ENCODE data around the gene CCDC174.

The CCDC174 gene

DNA sequence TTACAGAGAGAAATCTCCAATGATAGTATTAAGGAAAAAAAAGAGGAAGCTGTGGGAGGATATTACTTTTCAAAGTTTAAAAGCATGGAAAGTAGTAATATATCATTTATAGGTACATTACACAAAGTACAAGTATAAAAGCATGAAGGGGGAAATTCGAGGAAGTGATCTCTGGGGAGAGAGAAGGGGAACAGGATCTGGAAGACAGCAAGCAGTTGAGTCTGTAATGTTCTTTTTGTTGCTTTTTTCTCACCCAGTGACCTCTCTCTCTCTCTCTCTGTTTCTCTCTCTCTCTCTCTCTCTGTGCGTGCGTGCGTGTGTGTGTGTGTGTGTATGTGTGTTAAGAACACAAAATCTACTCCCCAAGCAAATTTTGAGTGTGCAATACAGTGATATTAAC is 33.6 kb downstream of the CCDC174 start:
- TF ChIP-seq ZNF596 (tag by site-specific recombination; IDR thresholded peaks at IDR 0.05) (peak; percentile 62; the same call in 1 of the 2 replicates), SCRT1 (tag by site-specific recombination; IDR thresholded peaks at IDR 0.05; ENCODE audit: borderline replicate concordance) (no peak)
- Histone ChIP-seq H3K4me1 (ENCODE audit: control insufficient read depth, insufficient read depth, low read length) (no peaks in the 10 kb centered on the region), H3K4me3 (ENCODE audit: low read depth, low read length) (no peak overlapping the region), H3K9me3 (ENCODE audit: control insufficient read depth, insufficient read depth, low read depth, low read length) (no peaks in the 10 kb centered on the region), H3K27ac (ENCODE audit: extremely low read depth, low read depth, low read length) (no peak overlapping the region), H3K36me3 (ENCODE audit: control insufficient read depth in 2 of 2, insufficient read depth in 1 of 2, low read length in 2 of 2) (peaks cover 0 to 6% of the 10 kb centered on the region in 2 experiments; a peak in 1 of 3 replicates)
- ChIA-PET POLR2A (no interaction called here), CTCF (no interaction called here)

DNA sequence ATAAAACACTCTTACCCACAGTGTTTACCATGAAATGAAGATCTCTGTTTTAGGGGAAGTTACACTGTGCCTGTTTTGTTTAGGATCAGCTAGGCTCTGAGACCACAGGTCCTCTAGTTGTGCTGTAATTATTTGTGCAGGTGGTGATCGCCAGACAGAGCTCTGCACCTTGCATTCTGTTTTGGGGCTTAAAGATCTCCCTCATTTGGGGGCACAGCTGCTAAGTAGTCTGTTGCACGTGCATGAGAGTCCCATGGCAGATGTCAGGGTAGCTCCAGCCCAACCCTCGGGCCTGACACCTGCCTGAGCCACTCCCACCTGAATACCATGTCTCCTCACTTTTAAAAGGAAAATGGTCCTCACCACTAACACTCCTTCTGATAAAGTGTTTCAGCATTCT is 35.8 kb downstream of the CCDC174 start:
- no peak overlapping the region for H3K4me3 ChIP-seq (ENCODE audit: low read depth, low read length)
- TF ChIP-seq, protein P1, sequence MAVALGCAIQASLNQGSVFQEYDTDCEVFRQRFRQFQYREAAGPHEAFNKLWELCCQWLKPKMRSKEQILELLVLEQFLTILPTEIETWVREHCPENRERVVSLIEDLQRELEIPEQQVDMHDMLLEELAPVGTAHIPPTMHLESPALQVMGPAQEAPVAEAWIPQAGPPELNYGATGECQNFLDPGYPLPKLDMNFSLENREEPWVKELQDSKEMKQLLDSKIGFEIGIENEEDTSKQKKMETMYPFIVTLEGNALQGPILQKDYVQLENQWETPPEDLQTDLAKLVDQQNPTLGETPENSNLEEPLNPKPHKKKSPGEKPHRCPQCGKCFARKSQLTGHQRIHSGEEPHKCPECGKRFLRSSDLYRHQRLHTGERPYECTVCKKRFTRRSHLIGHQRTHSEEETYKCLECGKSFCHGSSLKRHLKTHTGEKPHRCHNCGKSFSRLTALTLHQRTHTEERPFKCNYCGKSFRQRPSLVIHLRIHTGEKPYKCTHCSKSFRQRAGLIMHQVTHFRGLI (tag by site-specific recombination; IDR thresholded peaks at IDR 0.05) = no peak
- no peak for TF ChIP-seq ZNF391 (tag by site-specific recombination; IDR thresholded peaks at IDR 0.05; ENCODE audit: borderline replicate concordance, low read depth)
- TF ChIP-seq ZNF202 (tag by site-specific recombination; IDR thresholded peaks at IDR 0.05; ENCODE audit: borderline replicate concordance) = no peak
- TF ChIP-seq, protein P2, sequence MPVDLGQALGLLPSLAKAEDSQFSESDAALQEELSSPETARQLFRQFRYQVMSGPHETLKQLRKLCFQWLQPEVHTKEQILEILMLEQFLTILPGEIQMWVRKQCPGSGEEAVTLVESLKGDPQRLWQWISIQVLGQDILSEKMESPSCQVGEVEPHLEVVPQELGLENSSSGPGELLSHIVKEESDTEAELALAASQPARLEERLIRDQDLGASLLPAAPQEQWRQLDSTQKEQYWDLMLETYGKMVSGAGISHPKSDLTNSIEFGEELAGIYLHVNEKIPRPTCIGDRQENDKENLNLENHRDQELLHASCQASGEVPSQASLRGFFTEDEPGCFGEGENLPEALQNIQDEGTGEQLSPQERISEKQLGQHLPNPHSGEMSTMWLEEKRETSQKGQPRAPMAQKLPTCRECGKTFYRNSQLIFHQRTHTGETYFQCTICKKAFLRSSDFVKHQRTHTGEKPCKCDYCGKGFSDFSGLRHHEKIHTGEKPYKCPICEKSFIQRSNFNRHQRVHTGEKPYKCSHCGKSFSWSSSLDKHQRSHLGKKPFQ (tag by site-specific recombination; IDR thresholded peaks at IDR 0.05) = no peak
- H3K36me3 ChIP-seq (ENCODE audit: control insufficient read depth in 2 of 2, insufficient read depth in 1 of 2, low read length in 2 of 2) = peaks cover 0 to 6% of the 10 kb centered on the region in 2 experiments; a peak in 1 of 3 replicates
- CTCF ChIA-PET = no interaction called here
- H3K27ac ChIP-seq (ENCODE audit: extremely low read depth, low read depth, low read length) = no peak overlapping the region
- POLR2A ChIA-PET = no interaction called here
- H3K4me1 ChIP-seq (ENCODE audit: control insufficient read depth, insufficient read depth, low read length) = no peaks in the 10 kb centered on the region
- no peaks in the 10 kb centered on the region for H3K9me3 ChIP-seq (ENCODE audit: control insufficient read depth, insufficient read depth, low read depth, low read length)

DNA sequence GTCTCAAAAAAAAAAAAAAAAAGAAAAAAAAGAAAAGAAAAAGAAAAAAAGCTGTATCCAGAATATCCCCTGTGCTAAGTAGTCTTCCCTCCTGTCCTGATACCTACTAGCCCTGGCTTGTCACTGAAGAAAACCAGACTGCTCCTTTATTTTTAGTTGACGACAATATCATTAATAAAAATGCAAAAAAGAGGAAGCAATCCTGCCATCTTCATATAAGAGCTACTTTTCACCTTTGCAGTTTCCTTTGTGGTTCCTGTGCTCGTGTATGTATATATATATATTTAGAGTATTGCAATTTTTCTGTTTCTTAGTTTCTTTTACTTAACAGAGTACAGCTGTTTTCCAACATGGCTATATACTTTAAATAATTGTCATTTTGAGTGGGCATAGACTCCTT is 37.0 kb downstream of the CCDC174 start:
- POLR2A ChIA-PET = no interaction called here
- CTCF ChIA-PET = no interaction called here
- H3K4me3 ChIP-seq (ENCODE audit: low read depth, low read length) = no peak overlapping the region
- TF ChIP-seq ZNF776 (tag by site-specific recombination; IDR thresholded peaks at IDR 0.05; ENCODE audit: borderline replicate concordance) (no peak), ZNF747 (tag by site-specific recombination; IDR thresholded peaks at IDR 0.05) (no peak), ZNF112 (tag by site-specific recombination; IDR thresholded peaks at IDR 0.05) (no peak), ZNF416 (tag by site-specific recombination; IDR thresholded peaks at IDR 0.05) (no peak), ZSCAN30 (tag by site-specific recombination; IDR thresholded peaks at IDR 0.05) (no peak), ZNF138 (tag by site-specific recombination; IDR thresholded peaks at IDR 0.05; ENCODE audit: borderline replicate concordance) (no peak), HOXA7 (CRISPR knock-in tag; IDR thresholded peaks at IDR 0.05; ENCODE audit: borderline replicate concordance) (no peak), MZF1 (tag by site-specific recombination; IDR thresholded peaks at IDR 0.05; ENCODE audit: borderline replicate concordance) (no peak), BCL11A (tag by site-specific recombination; IDR thresholded peaks at IDR 0.05; ENCODE audit: low read depth) (no peak), HOXD13 (CRISPR knock-in tag; IDR thresholded peaks at IDR 0.05; ENCODE audit: borderline replicate concordance) (no peak), ZNF157 (tag by site-specific recombination; IDR thresholded peaks at IDR 0.05) (no peak)
- TF ChIP-seq, protein P3, sequence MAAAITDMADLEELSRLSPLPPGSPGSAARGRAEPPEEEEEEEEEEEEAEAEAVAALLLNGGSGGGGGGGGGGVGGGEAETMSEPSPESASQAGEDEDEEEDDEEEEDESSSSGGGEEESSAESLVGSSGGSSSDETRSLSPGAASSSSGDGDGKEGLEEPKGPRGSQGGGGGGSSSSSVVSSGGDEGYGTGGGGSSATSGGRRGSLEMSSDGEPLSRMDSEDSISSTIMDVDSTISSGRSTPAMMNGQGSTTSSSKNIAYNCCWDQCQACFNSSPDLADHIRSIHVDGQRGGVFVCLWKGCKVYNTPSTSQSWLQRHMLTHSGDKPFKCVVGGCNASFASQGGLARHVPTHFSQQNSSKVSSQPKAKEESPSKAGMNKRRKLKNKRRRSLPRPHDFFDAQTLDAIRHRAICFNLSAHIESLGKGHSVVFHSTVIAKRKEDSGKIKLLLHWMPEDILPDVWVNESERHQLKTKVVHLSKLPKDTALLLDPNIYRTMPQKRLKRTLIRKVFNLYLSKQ (tag by site-specific recombination; IDR thresholded peaks at IDR 0.05; ENCODE audit: borderline replicate concordance) = no peak
- TF ChIP-seq, protein P4, sequence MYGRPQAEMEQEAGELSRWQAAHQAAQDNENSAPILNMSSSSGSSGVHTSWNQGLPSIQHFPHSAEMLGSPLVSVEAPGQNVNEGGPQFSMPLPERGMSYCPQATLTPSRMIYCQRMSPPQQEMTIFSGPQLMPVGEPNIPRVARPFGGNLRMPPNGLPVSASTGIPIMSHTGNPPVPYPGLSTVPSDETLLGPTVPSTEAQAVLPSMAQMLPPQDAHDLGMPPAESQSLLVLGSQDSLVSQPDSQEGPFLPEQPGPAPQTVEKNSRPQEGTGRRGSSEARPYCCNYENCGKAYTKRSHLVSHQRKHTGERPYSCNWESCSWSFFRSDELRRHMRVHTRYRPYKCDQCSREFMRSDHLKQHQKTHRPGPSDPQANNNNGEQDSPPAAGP (tag by site-specific recombination; IDR thresholded peaks at IDR 0.05) = no peak
- TF ChIP-seq, protein P5, sequence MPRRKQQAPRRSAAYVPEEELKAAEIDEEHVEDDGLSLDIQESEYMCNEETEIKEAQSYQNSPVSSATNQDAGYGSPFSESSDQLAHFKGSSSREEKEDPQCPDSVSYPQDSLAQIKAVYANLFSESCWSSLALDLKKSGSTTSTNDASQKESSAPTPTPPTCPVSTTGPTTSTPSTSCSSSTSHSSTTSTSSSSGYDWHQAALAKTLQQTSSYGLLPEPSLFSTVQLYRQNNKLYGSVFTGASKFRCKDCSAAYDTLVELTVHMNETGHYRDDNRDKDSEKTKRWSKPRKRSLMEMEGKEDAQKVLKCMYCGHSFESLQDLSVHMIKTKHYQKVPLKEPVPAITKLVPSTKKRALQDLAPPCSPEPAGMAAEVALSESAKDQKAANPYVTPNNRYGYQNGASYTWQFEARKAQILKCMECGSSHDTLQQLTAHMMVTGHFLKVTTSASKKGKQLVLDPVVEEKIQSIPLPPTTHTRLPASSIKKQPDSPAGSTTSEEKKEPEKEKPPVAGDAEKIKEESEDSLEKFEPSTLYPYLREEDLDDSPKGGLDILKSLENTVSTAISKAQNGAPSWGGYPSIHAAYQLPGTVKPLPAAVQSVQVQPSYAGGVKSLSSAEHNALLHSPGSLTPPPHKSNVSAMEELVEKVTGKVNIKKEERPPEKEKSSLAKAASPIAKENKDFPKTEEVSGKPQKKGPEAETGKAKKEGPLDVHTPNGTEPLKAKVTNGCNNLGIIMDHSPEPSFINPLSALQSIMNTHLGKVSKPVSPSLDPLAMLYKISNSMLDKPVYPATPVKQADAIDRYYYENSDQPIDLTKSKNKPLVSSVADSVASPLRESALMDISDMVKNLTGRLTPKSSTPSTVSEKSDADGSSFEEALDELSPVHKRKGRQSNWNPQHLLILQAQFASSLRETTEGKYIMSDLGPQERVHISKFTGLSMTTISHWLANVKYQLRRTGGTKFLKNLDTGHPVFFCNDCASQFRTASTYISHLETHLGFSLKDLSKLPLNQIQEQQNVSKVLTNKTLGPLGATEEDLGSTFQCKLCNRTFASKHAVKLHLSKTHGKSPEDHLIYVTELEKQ (tag by site-specific recombination; IDR thresholded peaks at IDR 0.05; ENCODE audit: borderline replicate concordance) = no peak
- TF ChIP-seq, protein P6, sequence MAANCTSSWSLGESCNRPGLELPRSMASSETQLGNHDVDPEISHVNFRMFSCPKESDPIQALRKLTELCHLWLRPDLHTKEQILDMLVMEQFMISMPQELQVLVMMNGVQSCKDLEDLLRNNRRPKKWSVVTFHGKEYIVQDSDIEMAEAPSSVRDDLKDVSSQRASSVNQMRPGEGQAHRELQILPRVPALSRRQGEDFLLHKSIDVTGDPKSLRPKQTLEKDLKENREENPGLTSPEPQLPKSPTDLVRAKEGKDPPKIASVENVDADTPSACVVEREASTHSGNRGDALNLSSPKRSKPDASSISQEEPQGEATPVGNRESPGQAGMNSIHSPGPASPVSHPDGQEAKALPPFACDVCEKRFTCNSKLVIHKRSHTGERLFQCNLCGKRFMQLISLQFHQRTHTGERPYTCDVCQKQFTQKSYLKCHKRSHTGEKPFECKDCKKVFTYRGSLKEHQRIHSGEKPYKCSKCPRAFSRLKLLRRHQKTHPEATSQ (tag by site-specific recombination; IDR thresholded peaks at IDR 0.05) = no peak

More for the DNA sequence above, 37.0 kb downstream of the CCDC174 start:
- H3K4me1 ChIP-seq (ENCODE audit: control insufficient read depth, insufficient read depth, low read length) = no peaks in the 10 kb centered on the region
- no peaks in the 10 kb centered on the region for H3K9me3 ChIP-seq (ENCODE audit: control insufficient read depth, insufficient read depth, low read depth, low read length)
- no peak overlapping the region for H3K27ac ChIP-seq (ENCODE audit: extremely low read depth, low read depth, low read length)
- H3K36me3 ChIP-seq (ENCODE audit: control insufficient read depth in 2 of 2, insufficient read depth in 1 of 2, low read length in 2 of 2) = peaks cover 0 to 6% of the 10 kb centered on the region in 2 experiments; a peak in 1 of 3 replicates

All from HEK293 (cell line).